GM20000 (cell line): ENCODE results near the gene UPF1.

Experiments used
- DNase-seq: peaks from one replicate; pipeline ENCODE4 v3.0.0; 2012; ENCODE audit warnings: low spot score
- TF ChIP-seq, protein P1 (sequence below): IDR thresholded peaks from 2 replicates; pipeline ENCODE4 v1.5.1; 2012; ENCODE audit warnings: mild to moderate bottlenecking, control low read depth; ENCODE audit errors: extremely low read depth, missing control alignments

Gene UPF1

GRCh38 chr19:18893587-18894253, 62.0 kb downstream of the UPF1 start:
- TF ChIP-seq, protein P1, sequence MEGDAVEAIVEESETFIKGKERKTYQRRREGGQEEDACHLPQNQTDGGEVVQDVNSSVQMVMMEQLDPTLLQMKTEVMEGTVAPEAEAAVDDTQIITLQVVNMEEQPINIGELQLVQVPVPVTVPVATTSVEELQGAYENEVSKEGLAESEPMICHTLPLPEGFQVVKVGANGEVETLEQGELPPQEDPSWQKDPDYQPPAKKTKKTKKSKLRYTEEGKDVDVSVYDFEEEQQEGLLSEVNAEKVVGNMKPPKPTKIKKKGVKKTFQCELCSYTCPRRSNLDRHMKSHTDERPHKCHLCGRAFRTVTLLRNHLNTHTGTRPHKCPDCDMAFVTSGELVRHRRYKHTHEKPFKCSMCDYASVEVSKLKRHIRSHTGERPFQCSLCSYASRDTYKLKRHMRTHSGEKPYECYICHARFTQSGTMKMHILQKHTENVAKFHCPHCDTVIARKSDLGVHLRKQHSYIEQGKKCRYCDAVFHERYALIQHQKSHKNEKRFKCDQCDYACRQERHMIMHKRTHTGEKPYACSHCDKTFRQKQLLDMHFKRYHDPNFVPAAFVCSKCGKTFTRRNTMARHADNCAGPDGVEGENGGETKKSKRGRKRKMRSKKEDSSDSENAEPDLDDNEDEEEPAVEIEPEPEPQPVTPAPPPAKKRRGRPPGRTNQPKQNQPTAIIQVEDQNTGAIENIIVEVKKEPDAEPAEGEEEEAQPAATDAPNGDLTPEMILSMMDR = no peak
- no peak for DNase-seq

- TF ChIP-seq, protein P1 = no peak
- peak; percentile 54 for DNase-seq
Measured at GRCh38 chr19:18894254-18895037, 62.7 kb downstream of the UPF1 start.

DNA sequence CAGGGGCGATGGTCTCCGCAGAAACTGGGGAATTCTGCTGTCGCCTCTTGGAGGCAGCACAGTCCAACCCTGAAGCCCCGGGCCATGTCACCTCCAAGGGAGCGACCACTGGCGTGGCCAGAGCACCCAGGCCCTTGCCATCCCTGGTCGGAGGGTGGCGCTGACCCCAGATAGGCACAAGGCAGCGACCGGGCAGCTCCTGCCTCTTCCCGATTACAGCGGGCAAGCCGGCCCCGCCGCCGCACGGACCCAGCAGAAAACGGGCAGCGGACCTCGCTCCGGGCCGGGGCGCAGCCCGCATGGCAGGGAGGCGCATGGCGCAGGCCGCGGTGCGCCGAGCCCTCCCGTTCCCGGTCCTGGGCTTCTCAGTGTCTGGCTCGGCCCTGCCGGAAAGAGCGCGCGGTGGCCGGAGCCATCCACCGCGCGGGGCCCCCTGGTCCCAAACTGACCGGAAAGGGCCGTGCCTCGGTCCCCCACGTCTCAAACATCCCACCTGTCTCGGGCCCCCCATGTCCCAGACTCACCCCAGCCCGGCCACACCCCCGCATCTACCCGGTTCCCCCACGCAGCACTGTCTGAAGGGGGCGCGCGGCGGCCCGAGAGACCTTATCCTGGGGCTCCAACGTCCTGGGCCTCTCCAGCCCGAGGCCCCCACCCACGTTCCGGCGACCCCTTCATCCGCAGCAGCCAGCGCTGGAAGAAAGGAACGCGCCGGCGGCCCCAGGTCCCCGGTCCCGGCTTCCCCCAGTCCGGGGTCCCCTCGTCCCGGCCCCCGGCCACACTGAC, 63.5 kb downstream of the UPF1 start:
- DNase-seq = peak; percentile 77
- TF ChIP-seq, protein P1 = no peak

DNA sequence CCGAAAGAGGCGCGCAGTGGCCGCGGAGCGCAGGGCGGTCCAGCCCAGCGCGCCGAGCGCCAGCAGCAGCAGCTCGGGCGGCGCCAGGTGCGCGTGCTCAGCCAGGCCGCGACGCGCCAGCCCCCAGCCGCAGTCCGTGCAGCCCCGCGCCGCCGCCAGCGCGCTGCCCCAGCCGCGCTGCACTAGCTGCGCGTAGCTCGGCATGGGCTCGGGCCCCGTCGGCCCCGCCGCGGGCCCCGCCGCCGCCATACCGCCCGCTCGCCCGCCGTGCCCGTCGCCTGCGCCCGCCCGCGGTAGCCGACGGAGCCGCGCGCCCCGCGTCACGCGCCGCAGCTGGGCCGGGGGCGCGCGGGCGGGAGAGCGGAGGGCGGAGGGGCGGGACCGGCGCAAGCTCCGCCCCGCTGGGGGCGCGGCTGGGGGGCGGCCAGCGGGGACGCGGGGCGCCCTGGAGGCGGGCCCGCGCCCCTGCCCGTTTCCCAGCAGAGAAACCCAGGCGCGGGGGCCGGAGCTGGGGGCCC, 64.1 kb downstream of the UPF1 start, which contains the start of gene CERS1:
Gene CERS1 (minus strand): TSS at position 335 of the 518 bp plus-strand sequence. CDS start 86 bp downstream, at position 249.
- TF ChIP-seq, protein P1 = no peak
- DNase-seq = peak; percentile 63

- peak; percentile 63 for DNase-seq
- TF ChIP-seq, protein P1 = no peak
Measured at GRCh38 chr19:18896421-18896841, 64.7 kb downstream of the UPF1 start.

GRCh38 chr19:18897094-18898029, 65.6 kb downstream of the UPF1 start:
- TF ChIP-seq, protein P1 = no peak
- no peak for DNase-seq
